Lower lobe of right lung (tissue), 2 donors: ENCODE data around the gene GMDS. TPM values are rescaled to one million over a fixed set of nuclear protein-coding genes. Genes with fewer than 3 reads are reported as not detected.
A peak's percentile ranks its signal among the peaks of the same experiment; 100 is the strongest.

ENCODE experiments used
- ATAC-seq, 2 donors: fragments of 200-7000 bp; cut with Tn5 transposase; one replicate each; pipeline ENCODE4 v1.9.1; 2020 to 2022; ENCODE audit warnings: mild to moderate bottlenecking in 2 of 2, moderate library complexity in 2 of 2
- DNase-seq: peaks from one replicate; pipeline ENCODE4 v3.0.0-alpha.2; 2020
- H3K27ac ChIP-seq: fragments of 200-600 bp; one replicate; pipeline ENCODE4 v1.8.0; 2022
- H3K27me3 ChIP-seq: fragments of 200-600 bp; one replicate; pipeline ENCODE4 v1.8.0; 2022; ENCODE audit warnings: low read depth
- H3K36me3 ChIP-seq: fragments of 200-600 bp; one replicate; pipeline ENCODE4 v1.8.0; 2022; ENCODE audit warnings: mild to moderate bottlenecking
- H3K4me1 ChIP-seq: fragments of 200-600 bp; one replicate; pipeline ENCODE4 v1.8.0; 2022
- H3K4me3 ChIP-seq: fragments of 200-600 bp; one replicate; pipeline ENCODE4 v1.8.0; 2022; ENCODE audit warnings: mild to moderate bottlenecking
- H3K9me3 ChIP-seq: fragments of 200-600 bp; one replicate; pipeline ENCODE4 v1.8.0; 2022
- intact Hi-C: fragments of 100-400 bp; cut with DNase I; formaldehyde crosslinking; loops from one replicate; pipeline ENCODE4 v1.11.0; 2022
- total RNA-seq: library from RNA; stranded (reverse); fragmentation: NEBNext Ultra II Directional; extraction: Animal tissue kit (Norgen Biotek cat#: 25700); gene quantifications from one replicate; pipeline ENCODE4 v1.2.1, GENCODE V29; 2021
- TF ChIP-seq, protein P1 (sequence below): fragments of 200-600 bp; IDR thresholded peaks from one replicate; pipeline ENCODE4 v1.8.0; 2022; ENCODE audit warnings: antibody characterized with exemption, mild to moderate bottlenecking
- donor health status: DM: no; HTN: yes; CAD: no; lungs with severe emphysema.

GMDS gene
- total RNA-seq, 1 donor from 2014 or later = 12.7 TPM

- Histone ChIP-seq H3K27me3 (peaks cover 87% of the 10 kb centered on the region), H3K4me3 (no peak overlapping the region), H3K9me3 (no peaks in the 10 kb centered on the region), H3K36me3 (no peaks in the 10 kb centered on the region), H3K27ac (no peak overlapping the region), H3K4me1 (peaks cover 49% of the 10 kb centered on the region)
- ATAC-seq (no peak), DNase-seq (no peak)
- TF ChIP-seq, protein P1, sequence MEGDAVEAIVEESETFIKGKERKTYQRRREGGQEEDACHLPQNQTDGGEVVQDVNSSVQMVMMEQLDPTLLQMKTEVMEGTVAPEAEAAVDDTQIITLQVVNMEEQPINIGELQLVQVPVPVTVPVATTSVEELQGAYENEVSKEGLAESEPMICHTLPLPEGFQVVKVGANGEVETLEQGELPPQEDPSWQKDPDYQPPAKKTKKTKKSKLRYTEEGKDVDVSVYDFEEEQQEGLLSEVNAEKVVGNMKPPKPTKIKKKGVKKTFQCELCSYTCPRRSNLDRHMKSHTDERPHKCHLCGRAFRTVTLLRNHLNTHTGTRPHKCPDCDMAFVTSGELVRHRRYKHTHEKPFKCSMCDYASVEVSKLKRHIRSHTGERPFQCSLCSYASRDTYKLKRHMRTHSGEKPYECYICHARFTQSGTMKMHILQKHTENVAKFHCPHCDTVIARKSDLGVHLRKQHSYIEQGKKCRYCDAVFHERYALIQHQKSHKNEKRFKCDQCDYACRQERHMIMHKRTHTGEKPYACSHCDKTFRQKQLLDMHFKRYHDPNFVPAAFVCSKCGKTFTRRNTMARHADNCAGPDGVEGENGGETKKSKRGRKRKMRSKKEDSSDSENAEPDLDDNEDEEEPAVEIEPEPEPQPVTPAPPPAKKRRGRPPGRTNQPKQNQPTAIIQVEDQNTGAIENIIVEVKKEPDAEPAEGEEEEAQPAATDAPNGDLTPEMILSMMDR = no peak
- intact Hi-C loops = loop anchor here (10.0 kb wide), 1 partner anchor 588 kb away; no protein-coding TSS in a partner anchor
Observed at GRCh38 chr6:1606780-1607515, 638.5 kb downstream of the GMDS start.

DNA sequence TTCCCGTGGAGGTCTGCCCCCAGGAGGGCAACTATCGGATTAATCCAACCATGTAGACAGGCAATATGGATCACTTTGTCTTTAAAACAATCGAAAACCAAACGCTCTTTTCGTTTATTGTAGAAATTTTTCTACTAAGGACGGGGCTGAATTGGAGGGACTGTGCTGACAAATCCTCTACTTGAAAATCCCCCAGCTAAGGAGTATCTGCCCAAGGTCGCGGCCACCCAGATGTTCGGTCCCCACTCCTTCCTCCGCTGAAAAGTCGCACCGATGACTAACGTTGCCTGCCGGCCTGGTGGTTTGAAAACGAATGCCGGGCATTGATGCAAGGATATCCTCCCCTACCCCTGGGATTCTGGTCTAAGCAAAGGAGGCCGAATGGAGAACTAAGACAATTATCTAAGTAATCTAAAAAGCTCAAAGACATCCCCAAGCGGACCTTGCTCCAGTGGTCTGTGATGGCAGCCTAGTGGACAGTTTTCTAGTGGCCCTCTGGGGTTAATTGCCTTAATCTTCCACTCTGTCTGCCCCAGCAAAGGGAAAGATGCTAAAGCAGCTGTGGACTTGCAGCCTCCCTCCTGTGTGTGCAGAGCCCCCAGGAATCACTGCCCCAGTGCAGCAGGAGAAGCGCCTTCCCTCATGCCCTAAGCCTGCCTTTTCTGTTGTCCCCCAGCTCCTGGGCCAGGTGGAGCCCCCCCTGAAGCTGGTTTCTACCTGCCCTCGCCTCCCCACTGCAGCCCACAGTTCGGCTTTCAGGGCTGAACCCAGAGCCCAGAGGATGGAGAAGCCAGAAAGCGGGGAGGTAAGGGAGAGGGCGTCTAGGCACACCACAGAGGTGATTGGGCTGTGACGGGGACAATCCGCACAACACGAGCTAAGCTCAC lies 639.3 kb downstream of the GMDS start:
- Histone ChIP-seq H3K9me3 (no peaks in the 10 kb centered on the region), H3K4me1 (peaks cover 49% of the 10 kb centered on the region), H3K36me3 (no peaks in the 10 kb centered on the region), H3K4me3 (no peak overlapping the region), H3K27me3 (peaks cover 90% of the 10 kb centered on the region), H3K27ac (no peak overlapping the region)
- ATAC-seq (no peak), DNase-seq (no peak)
- intact Hi-C loops = loop anchor here (10.0 kb wide), 1 partner anchor 589 kb away; no protein-coding TSS in a partner anchor
- TF ChIP-seq, protein P1 = no peak

GRCh38 chr6:1605004-1605892 lies 640.2 kb downstream of the GMDS start:
- DNase-seq = no peak
- peak overlapping the region; percentile 52 for H3K4me3 ChIP-seq
- peaks cover 49% of the 10 kb centered on the region for H3K4me1 ChIP-seq
- H3K27me3 ChIP-seq = peaks cover 89% of the 10 kb centered on the region
- ATAC-seq = peak; percentile 12 to 18
- H3K9me3 ChIP-seq = no peaks in the 10 kb centered on the region
- no peak overlapping the region for H3K27ac ChIP-seq
- intact Hi-C loops = loop anchor here (10.0 kb wide), 1 partner anchor 590 kb away; no protein-coding TSS in a partner anchor
- no peaks in the 10 kb centered on the region for H3K36me3 ChIP-seq
- TF ChIP-seq, protein P1 = no peak

DNA sequence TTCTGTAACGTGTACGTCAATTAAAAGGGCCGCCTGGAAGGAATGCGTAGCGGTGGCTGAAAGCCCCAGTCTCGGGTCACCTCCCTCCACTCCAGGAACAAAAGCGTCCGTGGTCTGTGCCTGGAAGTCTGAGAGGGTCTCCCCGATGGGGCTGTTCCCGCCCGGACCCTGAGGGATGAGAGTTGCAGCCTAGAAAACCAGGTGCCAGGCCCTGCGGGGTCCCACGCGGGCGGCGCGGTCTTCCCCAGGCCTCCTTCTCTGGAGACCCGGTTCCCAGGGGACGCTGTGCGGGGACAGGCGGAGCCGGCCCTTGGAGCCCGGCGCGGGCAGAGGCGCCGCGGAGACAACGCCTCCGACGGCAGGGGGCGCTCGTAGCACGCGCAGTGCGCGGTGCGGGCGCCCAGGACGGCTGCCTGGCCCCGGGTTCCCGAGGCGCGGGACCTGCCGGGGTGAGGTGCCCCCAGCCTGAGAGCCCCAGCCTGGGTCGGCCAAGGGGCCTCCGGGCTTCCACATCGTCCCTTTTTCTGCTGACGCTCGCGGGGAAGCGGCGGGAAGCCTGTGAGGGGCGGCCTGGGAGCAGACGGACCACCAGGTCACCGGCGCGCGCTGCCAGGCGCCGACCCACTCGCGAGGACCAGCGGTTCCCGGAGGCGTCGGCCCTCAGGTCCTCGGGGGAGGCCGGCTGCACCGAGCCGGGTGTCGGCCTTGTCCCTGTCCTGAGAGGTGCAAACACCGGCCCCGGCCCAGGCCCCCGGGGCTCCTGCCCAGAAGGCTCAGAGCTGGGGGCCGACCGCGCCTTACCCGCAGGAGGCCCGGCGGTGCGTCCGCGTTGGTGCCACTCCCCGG lies 641.0 kb downstream of the GMDS start:
- Histone ChIP-seq H3K4me3 (peak overlapping the region; percentile 52), H3K9me3 (no peaks in the 10 kb centered on the region), H3K27me3 (peaks cover 97% of the 10 kb centered on the region), H3K27ac (no peak overlapping the region), H3K36me3 (no peaks in the 10 kb centered on the region), H3K4me1 (peaks cover 49% of the 10 kb centered on the region)
- DNase-seq = peak; percentile 74
- TF ChIP-seq, protein P1 = peak; percentile 95
- peak; percentile 91 to 94 for ATAC-seq
- intact Hi-C loops = loop anchor here (10.0 kb wide), 1 partner anchor 590 kb away; no protein-coding TSS in a partner anchor
